A549 (cell line): ENCODE data around the gene STIM1.

Source experiments
- BCL3 ChIP-seq: fragments of >200 bp; sonication (Bioruptor Twin); formaldehyde crosslinking; IDR thresholded peaks from 3 replicates; pipeline ENCODE4 v1.6.1; 2016
- MAFK ChIP-seq: fragments of 450-650 bp; IDR thresholded peaks from 2 replicates; pipeline ENCODE4 v1.6.1; 2014; ENCODE audit not compliant: partially characterized antibody
- MYC ChIP-seq: IDR thresholded peaks from 2 replicates; pipeline ENCODE4 v1.6.1; 2012; ENCODE audit warnings: mild to moderate bottlenecking, inconsistent platforms, low read length, improper control_type of control experiment, borderline replicate concordance
- POLR2A ChIP-seq: IDR thresholded peaks from 2 replicates; pipeline ENCODE4 v1.6.1; 2012; ENCODE audit warnings: mild to moderate bottlenecking, low read length
- REST ChIP-seq: fragments of 200-600 bp; sonication (generic); IDR thresholded peaks from 2 replicates; pipeline ENCODE4 v1.6.1; 2016; ENCODE audit warnings: antibody characterized with exemption, mild to moderate bottlenecking, moderate library complexity
- SMC3 ChIP-seq: fragments of >200 bp; sonication (Bioruptor Twin); formaldehyde crosslinking; IDR thresholded peaks from 3 replicates; pipeline ENCODE4 v1.6.1; 2018; ENCODE audit warnings: inconsistent platforms

GRCh38 chr11:3969200-3969599 lies 113.7 kb downstream of the STIM1 start:
- no peak for TF ChIP-seq REST
- TF ChIP-seq MYC, result no peak
- no peak for TF ChIP-seq MAFK
- no peak for TF ChIP-seq POLR2A
- TF ChIP-seq SMC3, result no peak
- no peak for TF ChIP-seq BCL3
